TTC549 (cell line): ENCODE data around the gene PDLIM7.
"Not testable (repeated sequence)": the region's sequence is repeated elsewhere in the genome, so short reads cannot be mapped to it uniquely, and the experiment has no call there.

Experiments used
- FAIRE-seq: peaks from 2 replicates; lab custom pipeline; 2012; peaks lifted over from hg19 to GRCh38; lab: Jason Lieb, UNC

PDLIM7 gene

GRCh38 chr5:177491429-177491945, 5.9 kb downstream of the PDLIM7 start:
- no peak for FAIRE-seq

DNA sequence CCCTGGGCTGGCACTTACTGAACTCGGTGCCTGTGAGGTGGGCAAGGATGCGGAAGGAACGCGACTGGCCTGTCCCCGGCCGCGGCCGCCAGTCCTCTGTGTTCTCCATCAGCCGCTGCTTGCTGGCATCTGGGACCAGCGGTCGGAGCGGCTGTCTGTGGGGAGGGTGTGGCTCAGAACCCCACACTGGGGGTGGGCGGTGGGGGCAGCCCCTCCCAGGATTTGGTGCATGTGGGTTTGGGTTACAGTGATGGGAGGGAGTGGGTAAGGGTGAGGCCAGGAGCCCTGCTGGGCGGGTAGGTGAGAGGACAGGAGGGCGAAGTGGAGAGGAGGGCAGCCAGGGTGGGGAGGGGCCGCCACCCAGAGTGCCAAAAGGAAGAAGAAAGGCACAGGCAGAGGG, 6.4 kb downstream of the PDLIM7 start:
- no peak for FAIRE-seq

- FAIRE-seq: no peak
These were observed 7.0 kb downstream of the PDLIM7 start for GRCh38 chr5:177490311-177490991.

GRCh38 chr5:177489119-177489716, 8.2 kb downstream of the PDLIM7 start:
- FAIRE-seq: no peak

DNA sequence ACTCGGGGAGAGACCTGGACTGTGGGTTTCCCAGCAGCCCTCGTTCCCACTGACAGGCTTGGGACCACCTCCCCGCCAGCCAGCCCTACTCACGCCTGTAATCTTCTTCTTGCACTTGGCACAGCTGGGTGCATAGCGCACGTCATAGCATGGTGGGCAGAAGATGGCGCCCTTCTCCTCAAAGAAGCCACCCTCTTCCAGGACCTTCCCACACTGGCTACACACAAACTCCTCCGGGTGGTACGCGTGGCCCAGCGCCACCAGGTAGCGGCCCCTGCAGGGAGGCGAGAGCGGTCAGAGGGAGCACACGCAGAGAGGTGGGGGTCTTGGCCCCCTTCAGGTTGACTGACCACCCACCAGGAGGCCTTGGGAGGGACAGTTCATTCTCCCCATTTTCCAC, 9.4 kb downstream of the PDLIM7 start:
- FAIRE-seq: no peak

DNA sequence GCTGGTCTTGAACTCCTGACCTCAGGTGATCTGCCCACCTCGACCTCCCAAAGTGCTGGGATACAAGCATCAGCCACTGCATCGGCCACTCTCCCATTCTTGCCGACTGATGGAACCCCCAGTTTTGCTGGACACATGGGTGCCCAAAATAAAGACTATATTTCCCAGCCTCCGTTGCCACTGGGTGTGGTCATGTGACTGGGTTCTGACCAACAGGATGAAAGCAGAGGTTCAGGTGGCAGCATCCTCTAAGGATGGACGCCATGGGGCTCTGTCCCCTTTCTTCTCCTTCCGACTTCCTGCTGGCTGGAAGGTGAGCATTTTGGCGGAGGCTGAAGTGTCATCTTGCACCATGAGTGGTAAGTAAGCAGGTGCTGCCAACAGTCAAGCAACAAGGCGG, 10.3 kb downstream of the PDLIM7 start:
- FAIRE-seq: no peak

GRCh38 chr5:177486256-177486655, 11.1 kb downstream of the PDLIM7 start:
- FAIRE-seq: no peak

GRCh38 chr5:177485753-177486152, 11.7 kb downstream of the PDLIM7 start:
- not testable (repeated sequence) for FAIRE-seq

- FAIRE-seq: no peak
These were observed 12.4 kb downstream of the PDLIM7 start for GRCh38 chr5:177484902-177485549.

GRCh38 chr5:177483994-177484901, 13.2 kb downstream of the PDLIM7 start:
- FAIRE-seq: no peak

GRCh38 chr5:177483042-177483441, 14.4 kb downstream of the PDLIM7 start:
- no peak for FAIRE-seq

DNA sequence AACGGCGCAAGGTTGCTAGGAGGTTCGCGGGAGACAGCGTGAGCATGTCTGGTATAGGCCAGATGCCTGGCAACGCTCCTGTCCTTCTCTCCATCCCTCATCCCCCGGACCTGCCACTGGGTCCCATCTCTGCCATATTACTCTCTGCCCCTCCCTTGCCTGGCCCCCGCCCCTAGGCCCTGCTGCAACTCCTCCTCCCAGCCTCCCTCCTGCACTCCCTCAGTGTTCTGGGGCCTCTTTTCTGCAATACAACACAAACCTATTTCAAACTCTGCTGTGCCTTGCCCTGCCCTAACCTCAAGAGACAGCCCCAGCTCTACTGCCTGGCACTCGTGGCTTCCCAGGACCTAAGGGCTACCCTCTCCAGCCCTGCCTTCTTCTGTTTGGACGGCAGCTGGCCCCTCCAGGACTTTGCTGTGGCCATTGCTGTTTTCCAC, 15.0 kb downstream of the PDLIM7 start:
- no peak for FAIRE-seq

DNA sequence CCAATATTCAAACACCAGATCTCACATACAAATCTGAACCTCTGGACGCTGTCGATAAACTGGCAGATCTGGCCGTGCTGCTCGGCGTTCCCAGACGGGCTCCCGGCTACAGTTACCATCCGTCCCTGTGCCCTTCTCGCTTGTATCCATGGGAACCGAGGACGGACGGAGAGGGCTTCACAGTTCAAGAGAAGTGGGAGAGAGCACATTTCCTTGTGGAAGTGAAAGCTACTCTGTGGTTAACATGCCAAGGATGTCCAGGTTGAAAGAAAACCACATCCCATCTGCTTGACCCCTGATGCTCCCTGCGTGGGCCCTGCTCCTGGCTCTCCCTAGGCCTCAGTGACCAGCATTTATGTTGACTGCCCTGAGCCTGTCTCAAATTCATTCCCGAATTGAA, 17.6 kb downstream of the PDLIM7 start:
- FAIRE-seq: no peak

DNA sequence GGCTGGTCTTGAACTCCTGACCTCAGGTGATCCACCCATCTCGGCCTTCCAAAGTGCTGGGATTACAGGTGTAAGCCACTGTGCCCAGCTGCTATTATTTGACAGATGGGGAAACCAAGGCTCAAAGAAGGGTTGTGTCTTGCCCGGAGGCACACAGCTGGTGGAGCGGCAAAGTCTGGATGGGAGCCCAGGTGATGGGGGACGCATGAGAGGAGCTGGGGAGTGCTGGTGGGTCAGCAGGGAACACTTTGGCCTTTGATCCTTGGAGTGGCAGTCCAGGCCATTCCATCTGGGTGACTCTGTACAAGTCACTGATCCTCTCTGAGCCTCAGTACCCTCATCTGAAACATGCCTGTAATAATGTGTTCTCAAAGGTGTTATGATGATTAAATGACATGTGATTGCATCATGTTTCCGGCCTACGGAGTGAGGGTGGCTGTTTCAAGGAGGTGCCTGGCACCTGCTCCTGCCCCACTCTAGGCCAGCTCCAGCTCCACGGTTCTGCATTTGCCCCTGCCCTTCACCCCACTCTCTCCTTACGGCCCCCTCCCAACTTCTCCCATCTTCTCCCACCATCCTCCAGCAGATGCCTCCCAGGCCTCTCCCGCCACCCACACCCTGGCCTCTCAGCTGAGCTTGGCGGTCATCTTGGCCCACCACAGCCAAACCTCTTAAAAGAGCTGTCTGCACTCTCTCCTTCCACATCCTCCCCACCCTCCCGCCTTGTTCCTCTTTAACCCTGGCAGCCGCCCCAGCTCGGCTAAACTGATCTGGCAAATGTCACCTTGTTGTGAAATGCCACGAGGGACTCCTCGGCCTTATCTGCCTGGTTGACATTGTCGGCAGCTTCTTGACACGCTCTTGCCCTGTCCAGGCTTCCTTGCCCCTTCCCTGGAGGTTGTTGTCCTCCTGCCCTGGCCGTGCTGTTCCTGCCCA, 18.4 kb downstream of the PDLIM7 start:
- no peak for FAIRE-seq

DNA sequence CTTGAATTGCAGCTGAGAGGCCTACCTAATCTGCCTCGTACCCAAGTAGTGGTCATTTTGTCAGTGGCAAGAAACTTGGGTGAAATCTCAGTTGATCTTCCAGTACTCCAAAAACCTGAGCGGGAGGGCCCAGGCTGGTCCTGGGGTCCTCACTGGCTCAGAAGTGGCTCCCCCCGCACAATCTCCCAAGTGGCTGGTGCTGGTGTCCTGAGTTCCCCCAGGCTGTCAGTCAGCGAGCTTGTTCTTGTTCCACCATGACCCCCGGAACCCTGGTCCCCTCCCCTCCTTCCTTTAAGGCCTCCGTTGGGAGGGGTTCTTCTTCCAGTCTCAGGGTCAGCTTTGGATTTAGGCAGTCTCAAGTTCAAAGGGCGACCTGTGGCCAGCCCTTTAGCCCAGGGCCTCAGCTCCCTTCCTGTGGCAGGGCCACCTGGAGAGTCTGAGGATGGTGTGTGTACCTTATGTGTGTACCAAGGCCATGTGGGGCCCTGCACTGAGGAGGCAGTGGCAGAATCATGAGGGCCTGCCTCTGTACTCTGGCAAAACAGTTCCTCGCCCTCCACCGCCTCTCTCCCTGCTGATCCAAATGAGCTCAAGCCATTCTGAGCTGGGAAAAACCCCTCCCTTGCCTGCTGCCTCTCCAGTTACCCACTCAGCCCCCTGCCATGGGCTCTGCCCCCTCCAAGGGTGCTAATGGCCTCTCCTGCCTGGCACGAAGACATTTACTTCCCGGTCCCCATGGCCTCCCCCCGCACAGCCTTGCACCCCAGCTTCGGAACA, 19.5 kb downstream of the PDLIM7 start:
- FAIRE-seq: no peak

- FAIRE-seq: no peak
These were observed 20.7 kb downstream of the PDLIM7 start for GRCh38 chr5:177476531-177477233.

- no peak for FAIRE-seq
These were observed 21.6 kb downstream of the PDLIM7 start for GRCh38 chr5:177475563-177476427.

DNA sequence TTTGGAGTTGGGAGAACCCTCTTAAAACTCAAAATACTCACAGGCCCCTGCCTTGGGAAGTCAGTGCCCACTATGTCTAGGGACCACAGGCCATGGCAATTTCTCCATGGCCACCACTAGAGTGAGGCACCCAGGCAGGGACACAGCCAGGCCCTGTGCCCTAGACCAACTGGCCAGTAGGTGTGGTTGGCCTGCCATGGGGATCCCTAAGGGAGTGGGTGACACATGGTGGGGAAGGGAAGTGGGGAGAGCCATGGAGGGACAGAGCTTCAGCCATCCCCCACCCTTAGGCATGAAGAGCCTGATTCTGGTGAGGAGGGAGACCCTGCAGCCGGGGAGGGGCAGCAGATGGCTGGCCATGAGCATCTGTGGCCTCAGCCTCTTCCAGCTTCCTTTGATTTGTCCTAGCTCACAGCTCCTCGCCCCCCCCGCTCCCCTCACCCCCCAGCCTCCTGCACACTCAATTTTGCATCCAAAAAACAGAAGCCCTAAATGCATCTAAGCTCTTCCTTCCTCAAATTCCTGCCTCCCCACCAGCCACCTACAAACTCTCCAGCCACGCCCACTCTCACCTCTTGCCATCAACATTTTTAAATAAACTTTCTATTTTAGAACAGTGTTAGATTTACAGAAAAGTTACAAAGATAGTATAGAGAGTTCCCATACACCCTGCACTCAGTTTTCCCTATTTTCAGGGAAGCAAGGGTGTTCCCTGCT, 22.4 kb downstream of the PDLIM7 start:
- FAIRE-seq: no peak
